KOPT-K1 (cell line): ENCODE results near the gene SP1.

Experiments
- H3K27ac ChIP-seq: fragments of 200-600 bp; sonication (generic); 2 replicates; pipeline ENCODE4 v1.5.1; 2016; ENCODE audit warnings: antibody characterized with exemption, mild to moderate bottlenecking, low read depth, low read length; ENCODE audit not compliant: poor library complexity, severe bottlenecking
- H3K36me3 ChIP-seq: fragments of 200-600 bp; sonication (generic); 2 replicates; pipeline ENCODE4 v1.5.1; 2017; ENCODE audit warnings: antibody characterized with exemption, mild to moderate bottlenecking, low read length, moderate library complexity; ENCODE audit not compliant: insufficient read depth
- H3K9me3 ChIP-seq: fragments of 200-600 bp; sonication (generic); 2 replicates; pipeline ENCODE4 v1.5.1; 2017; ENCODE audit warnings: antibody characterized with exemption, low read length, mild to moderate bottlenecking; ENCODE audit not compliant: insufficient read depth, poor library complexity, severe bottlenecking

The SP1 gene

DNA sequence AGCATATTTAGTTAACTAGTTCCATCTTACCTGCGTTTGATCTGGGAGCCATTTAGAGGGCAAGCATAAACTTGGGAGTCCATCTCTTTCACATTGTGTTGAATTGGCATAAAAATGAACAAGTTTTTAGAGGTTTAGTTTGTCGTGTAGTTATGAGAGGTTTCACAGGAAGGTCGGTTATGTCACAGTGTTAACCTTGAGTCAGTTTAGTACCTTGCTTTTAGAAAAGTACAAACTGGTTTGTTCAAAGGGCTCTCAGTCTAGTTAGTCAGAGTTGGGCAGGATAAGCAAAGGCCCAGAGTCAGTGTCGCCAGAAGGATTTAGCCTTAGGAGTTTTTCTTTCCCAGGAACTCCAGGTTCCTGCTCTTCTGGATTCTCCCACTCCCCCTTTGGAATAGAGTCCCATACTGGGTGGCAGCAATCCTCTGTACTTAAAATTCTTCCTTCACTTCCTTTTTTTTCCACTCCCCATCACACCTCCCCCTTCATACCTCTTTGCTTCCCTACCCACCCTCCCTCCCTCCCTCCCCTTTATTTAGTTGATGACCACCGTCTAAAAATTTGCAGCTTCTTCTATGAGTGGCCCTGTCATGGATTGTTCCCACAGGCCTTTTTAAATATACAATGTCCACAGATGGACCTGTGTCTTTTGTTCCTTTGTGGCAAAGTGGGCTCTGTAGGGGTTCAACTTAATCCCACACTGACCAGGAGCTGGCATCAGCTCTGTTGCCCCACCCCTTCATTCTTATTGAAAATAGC lies 84.0 kb downstream of the SP1 start:
- Histone ChIP-seq H3K36me3 (peaks cover 100% of the 10 kb centered on the region), H3K9me3 (no peaks in the 10 kb centered on the region), H3K27ac (no peak overlapping the region)

DNA sequence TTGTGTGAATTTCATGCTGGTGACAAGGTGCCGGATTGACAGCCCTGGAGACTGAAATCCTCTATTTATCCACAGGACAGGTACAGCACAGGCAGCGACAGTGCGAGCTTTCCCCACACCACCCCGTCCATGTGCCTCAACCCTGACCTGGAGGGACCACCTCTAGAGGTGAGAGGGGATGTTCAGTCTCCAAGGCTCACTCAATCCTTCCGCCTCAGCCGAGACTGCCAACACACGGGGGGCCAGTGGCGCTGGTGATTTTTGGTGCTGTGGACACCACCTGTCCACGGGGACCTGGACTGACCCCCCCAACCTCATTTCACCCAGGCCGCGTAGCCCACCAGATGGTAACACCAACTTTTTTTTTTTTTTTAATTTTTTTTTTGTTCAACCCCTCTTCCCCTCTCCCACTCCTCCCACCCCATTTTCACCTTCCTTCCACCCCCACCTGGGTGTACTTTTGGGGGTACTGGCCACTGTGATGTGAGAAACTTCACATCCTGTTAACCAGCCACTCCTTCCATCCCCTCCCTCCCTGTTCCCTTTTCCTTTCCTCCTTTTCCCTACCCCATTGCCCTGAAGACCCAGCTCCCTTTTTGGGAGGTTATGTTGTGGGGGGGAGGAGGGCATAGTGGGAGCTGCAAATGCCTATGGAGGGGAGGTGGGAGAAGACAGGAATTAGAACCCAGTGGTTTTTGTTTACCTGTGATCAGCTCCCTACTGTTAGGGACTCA lies 84.9 kb downstream of the SP1 start:
- no peaks in the 10 kb centered on the region for H3K9me3 ChIP-seq
- no peak overlapping the region for H3K27ac ChIP-seq

DNA sequence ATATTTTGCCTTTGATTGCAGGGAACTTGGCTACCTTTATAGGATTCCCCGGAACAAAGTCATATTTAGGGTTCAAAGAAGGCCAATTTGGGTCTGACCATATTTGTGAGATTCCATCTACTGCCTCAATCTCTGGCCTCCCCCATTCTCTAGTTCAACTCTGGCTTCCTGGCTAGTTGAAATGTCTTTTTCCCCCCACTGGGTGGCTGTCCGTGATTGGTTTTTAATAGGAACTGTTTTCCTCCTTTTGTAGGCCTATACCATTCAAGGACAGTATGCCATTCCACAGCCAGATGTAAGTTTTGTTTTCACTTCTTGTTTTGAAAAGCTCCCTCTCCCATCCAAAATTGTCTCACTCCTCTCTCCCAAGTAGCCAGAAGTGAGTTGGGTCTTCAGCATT lies 85.7 kb downstream of the SP1 start:
- Histone ChIP-seq H3K9me3 (no peaks in the 10 kb centered on the region), H3K27ac (no peak overlapping the region)

More for the DNA sequence above, 84.9 kb downstream of the SP1 start:
- H3K36me3 ChIP-seq, result peaks cover 100% of the 10 kb centered on the region

More for the DNA sequence above, 85.7 kb downstream of the SP1 start:
- H3K36me3 ChIP-seq, result peaks cover 100% of the 10 kb centered on the region
